GM12872 (cell line): ENCODE data around the gene TRMT44.

Source experiments
- TF ChIP-seq, protein P1 (sequence below): IDR thresholded peaks from 3 replicates; pipeline ENCODE4 v1.5.1; 2011; ENCODE audit warnings: low read depth, mild to moderate bottlenecking, low read length, moderate library complexity; ENCODE audit not compliant: insufficient read depth

The TRMT44 gene

DNA sequence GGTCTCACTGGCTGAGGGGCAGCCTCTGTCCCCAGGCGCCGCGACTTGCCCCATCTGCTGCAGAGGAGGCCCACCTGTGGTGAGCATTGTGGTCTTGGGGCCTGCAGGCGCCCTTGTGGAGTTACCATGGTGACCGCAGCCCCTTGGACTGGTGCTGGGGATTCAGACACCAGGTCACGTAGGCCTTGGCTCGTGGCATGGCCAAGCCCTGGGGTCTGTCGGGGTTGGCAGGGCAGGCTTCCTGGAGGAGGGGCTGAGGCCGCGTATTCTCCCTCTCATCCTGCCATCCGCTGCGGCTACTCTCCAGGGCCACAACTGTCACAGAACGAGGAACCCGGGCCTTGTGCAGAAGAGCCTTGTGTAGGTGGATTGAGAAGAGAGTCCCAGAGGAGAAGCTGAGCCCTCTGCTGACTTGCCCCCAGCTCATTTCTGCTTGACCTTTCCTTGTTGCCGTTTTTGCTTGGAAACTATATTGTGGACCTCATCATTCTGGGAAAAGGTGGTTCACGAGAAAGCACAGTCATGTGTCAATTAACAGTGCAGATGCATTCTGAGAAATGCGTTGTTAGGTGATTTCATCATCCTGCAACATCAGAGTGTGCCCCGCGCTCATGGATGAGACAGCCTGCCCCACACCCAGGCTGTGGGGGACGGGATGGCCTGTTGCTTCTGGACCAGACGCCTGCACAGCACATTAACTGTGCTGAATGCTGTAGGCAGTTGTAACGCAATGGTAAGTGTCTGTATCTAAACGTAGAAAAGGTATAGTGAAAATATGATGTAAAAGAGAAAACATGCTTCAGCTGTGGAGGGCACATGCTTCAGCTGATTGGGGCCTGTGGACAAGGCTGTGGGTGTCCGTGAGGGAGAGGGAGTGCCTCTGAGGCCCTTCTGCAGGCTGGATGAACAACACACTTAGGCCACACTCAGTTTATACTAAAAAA lies 38.5 kb downstream of the TRMT44 start:
- TF ChIP-seq, protein P1, sequence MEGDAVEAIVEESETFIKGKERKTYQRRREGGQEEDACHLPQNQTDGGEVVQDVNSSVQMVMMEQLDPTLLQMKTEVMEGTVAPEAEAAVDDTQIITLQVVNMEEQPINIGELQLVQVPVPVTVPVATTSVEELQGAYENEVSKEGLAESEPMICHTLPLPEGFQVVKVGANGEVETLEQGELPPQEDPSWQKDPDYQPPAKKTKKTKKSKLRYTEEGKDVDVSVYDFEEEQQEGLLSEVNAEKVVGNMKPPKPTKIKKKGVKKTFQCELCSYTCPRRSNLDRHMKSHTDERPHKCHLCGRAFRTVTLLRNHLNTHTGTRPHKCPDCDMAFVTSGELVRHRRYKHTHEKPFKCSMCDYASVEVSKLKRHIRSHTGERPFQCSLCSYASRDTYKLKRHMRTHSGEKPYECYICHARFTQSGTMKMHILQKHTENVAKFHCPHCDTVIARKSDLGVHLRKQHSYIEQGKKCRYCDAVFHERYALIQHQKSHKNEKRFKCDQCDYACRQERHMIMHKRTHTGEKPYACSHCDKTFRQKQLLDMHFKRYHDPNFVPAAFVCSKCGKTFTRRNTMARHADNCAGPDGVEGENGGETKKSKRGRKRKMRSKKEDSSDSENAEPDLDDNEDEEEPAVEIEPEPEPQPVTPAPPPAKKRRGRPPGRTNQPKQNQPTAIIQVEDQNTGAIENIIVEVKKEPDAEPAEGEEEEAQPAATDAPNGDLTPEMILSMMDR: no peak

DNA sequence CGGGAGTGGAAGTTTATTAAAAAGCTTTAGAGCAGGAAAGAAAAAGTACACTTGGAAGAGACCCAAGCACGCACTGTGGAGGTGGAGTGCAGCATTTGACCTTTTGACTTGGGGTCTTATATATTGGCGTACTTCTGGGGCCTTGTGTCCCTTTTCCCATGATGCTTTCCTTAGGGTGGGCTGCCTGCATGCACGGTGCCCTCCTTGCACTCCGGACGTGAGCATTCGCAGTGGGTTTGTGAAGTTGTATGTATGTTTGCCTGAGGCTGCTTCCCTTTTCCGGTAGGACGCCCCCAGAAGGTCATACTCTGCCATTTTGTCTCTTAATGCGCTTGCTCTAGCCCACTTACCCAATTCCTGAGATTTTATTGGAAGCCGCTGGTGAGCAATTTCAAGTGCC lies 39.6 kb downstream of the TRMT44 start:
- TF ChIP-seq, protein P1: no peak

DNA sequence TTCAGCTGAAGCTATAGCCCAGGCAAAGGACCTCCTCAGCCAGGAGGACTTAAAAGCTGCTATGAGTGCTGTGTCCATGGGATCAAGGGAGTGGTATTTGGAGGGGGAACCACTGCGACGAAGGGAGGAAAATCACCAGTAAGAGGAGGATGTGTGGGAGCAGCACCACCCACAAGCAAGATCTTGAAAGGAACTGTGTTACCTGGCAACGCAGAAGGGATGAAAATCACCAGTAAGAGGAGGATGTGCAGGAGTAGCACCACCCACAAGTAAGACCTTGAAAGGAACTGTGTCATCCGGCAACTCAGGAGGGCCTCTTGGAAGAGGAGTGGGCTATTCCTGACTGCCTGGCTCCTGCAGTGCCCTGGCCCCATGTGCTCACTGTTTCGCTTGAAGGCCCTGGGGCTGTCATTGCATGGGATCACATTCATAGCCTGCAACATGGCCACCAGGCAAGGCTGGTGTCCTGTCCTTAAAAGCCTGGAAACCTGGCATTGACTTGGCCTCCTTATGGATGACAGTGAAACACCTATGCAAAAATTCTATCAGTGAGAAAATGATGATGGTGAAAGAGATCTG lies 48.3 kb downstream of the TRMT44 start:
- TF ChIP-seq, protein P1: no peak

DNA sequence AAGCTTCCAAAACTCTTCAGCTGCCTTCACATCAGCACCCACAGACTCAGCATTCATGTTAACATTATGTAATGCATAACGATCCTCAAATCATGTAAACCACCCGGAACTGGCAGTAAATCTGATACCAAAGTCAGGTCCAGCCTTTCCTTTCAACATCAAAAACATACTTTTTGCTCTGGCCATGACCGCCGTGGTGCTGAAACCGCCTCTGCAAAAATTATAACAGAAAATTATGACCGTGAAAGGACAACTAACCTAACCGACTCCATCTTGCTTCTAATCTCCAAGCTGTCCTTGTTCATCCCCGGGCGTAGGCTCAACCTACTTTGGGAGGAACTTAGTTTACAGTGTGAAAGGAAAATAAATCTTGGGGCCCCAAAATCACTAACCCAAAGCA lies 51.6 kb downstream of the TRMT44 start:
- TF ChIP-seq, protein P1: no peak

DNA sequence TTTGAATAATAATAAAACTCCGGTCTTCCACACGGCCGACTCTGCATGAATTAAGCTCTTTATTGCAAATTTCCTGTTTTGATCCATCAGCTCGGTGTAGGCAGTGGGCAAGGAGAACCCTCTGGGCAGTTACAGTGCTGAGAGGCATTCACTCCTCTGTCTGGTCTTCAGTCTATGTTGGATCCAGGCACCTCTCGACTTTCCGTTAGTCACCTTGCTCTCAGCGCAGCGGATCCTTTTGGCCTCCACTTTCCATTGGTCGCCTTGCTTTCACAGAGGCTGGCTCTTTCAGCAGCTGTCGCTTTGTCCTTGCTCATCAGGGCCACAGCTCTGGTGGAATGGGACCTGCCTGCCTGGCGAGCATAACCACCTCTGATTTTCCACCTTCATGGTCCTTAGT lies 52.9 kb downstream of the TRMT44 start:
- TF ChIP-seq, protein P1: no peak

DNA sequence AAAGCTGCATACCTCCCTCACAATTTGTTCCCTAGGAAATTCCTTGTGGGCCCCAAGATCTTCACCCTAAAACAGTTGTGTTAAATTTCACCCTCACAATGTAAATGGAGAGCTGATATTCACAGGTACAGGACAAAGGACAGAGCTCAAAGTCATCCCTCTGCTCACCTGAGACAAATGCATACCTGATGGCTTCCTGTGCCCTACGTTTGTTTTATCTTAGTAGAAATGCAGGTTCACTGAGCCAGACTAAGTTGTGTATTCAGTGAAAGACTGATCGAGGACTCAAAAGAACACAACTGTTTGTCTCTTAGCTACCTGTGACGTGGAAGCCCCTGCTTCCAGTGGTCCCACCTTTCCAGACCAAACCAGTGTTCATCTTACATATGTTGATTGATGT lies 53.6 kb downstream of the TRMT44 start:
- TF ChIP-seq, protein P1: no peak

DNA sequence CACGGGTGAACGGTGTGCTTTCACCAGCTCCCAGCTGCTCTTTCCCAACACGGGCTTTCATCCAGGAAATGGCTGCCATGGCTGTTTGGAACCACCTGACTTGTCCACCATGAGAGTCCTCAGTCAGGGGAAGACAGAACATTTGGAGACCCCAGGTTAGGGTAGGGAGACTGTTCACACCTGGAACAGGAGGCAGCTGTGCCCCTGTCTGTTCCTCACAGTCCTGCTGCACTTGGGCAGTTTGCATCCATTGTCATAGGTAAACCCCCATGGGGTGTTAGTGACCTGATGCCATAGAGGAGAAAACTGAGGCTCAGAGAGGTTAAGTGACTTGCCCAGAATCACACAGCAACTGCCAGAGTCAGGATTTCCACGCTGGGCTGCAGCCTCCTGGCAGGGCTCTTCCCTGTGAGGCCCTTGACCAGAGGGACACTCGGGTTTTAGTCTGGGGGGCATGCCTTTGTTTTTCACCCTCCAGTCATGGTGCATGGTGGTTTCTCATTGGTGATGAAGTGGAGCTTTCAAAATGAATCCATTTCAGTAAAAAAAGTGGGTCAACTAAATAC lies 54.5 kb downstream of the TRMT44 start:
- TF ChIP-seq, protein P1: no peak
